B cell (primary cell): Measurements from ENCODE around the gene FAT3. TPM values are rescaled to one million over a fixed set of nuclear protein-coding genes. Genes with fewer than 3 reads are reported as not detected.

Experiments
- ATAC-seq: fragments of 200-7000 bp; cut with Tn5 transposase; one replicate; pipeline ENCODE4 v1.10.0; 2021; ENCODE audit warnings: low read depth, mild to moderate bottlenecking, moderate number of reproducible peaks, moderate library complexity
- CTCF ChIA-PET: fragments of 350-600 bp; sonication (Branson Sonifier 250); formaldehyde crosslinking; loops from one replicate; lab custom pipeline; 2021; ENCODE audit warnings: antibody characterized with exemption, inconsistent platforms; lab: Charles Lee
- POLR2A ChIA-PET: fragments of 350-600 bp; sonication (Branson Sonifier 250); formaldehyde crosslinking; loops from one replicate; lab custom pipeline; 2021; ENCODE audit warnings: antibody characterized with exemption; lab: Charles Lee
- DNase-seq: peaks from one replicate; pipeline ENCODE4 v3.0.0; 2013
- H2AFZ ChIP-seq: 2 replicates; pipeline ENCODE4 v1.6.1; 2012; ENCODE audit warnings: mild to moderate bottlenecking, low read depth, low read length; ENCODE audit not compliant: insufficient read depth, poor library complexity, severe bottlenecking
- H3K27ac ChIP-seq, 2 donors: 1 replicate in 1 of 2; 2 replicates in 1 of 2; pipeline ENCODE4 v1.5.1; 2012 to 2013; ENCODE audit warnings: low read length in 2 of 2, mild to moderate bottlenecking in 2 of 2, moderate library complexity in 1 of 2
- H3K27me3 ChIP-seq, 4 experiments: fragments of 200-600 bp in 1 of 4; sonication (generic) in 1 of 4; replicated peaks in 1 of 4; 1 replicate in 2 of 4; 2 replicates in 2 of 4; pipeline versions ENCODE4 v1.6.1 to v1.7.0; 2013 to 2016; ENCODE audit warnings: low read length in 3 of 4, mild to moderate bottlenecking in 2 of 4, mixed read lengths in 1 of 4, moderate library complexity in 1 of 4; ENCODE audit not compliant: insufficient read depth in 4 of 4, control insufficient read depth in 3 of 4; ENCODE audit errors: control extremely low read depth in 1 of 4
- H3K36me3 ChIP-seq, 2 experiments: replicated peaks in 1 of 2; 1 replicate in 1 of 2; 2 replicates in 1 of 2; pipeline versions ENCODE4 v1.6.1 to v1.7.1; 2013; ENCODE audit warnings: low read length in 1 of 2; ENCODE audit not compliant: insufficient read depth in 2 of 2, control insufficient read depth in 1 of 2; ENCODE audit errors: control extremely low read depth in 1 of 2, extremely low read depth in 1 of 2
- H3K4me1 ChIP-seq, 2 donors: fragments of 200-600 bp in 1 of 2; sonication (generic) in 1 of 2; 1 replicate in 1 of 2; 2 replicates in 1 of 2; pipeline versions ENCODE4 v1.5.1 to v1.6.1; 2013 to 2017; ENCODE audit warnings: low read length in 2 of 2; ENCODE audit not compliant: control insufficient read depth in 2 of 2, insufficient read depth in 2 of 2
- H3K4me2 ChIP-seq: replicated peaks from 2 replicates; pipeline ENCODE3; 2012; ENCODE audit warnings: mild to moderate bottlenecking, low read depth, low read length; ENCODE audit not compliant: poor library complexity, severe bottlenecking
- H3K4me3 ChIP-seq, 5 experiments: fragments of 200-600 bp in 1 of 5; sonication (generic) in 1 of 5; 1 replicate in 3 of 5; 2 replicates in 2 of 5; pipeline versions ENCODE4 v1.5.1 to v1.7.0; 2011 to 2016; ENCODE audit warnings: low read length in 4 of 5, mild to moderate bottlenecking in 4 of 5, low read depth in 2 of 5, control low read depth in 1 of 5, moderate library complexity in 1 of 5; ENCODE audit not compliant: insufficient read depth in 1 of 5; ENCODE audit errors: control extremely low read depth in 1 of 5, extremely low read depth in 1 of 5
- H3K79me2 ChIP-seq: fragments of 200-600 bp; sonication (generic); one replicate; pipeline ENCODE4 v1.6.0; 2016; ENCODE audit warnings: low read length; ENCODE audit not compliant: control insufficient read depth, insufficient read depth
- H3K9ac ChIP-seq: fragments of 200-600 bp; sonication (generic); 2 replicates; pipeline ENCODE4 v1.6.1; 2017; ENCODE audit warnings: mild to moderate bottlenecking, low read length, moderate library complexity
- H3K9me3 ChIP-seq, 3 donors: one replicate each; pipeline versions ENCODE4 v1.6.1 to v1.7.1; 2013; ENCODE audit warnings: low read length in 2 of 3; ENCODE audit not compliant: control insufficient read depth in 2 of 3, insufficient read depth in 1 of 3; ENCODE audit errors: control extremely low read depth in 1 of 3
- H4K20me1 ChIP-seq: 2 replicates; pipeline ENCODE4 v1.6.0; 2012; ENCODE audit warnings: mild to moderate bottlenecking, low read length; ENCODE audit not compliant: insufficient read depth, control insufficient read depth, poor library complexity, severe bottlenecking
- H3K27ac Mint-ChIP-seq: one replicate; pipeline ENCODE4 v1.8.0; 2021; ENCODE audit warnings: mixed read lengths
- H3K27me3 Mint-ChIP-seq: one replicate; pipeline ENCODE4 v1.8.0; 2021; ENCODE audit warnings: mixed read lengths
- H3K4me1 Mint-ChIP-seq: one replicate; pipeline ENCODE4 v1.8.0; 2021; ENCODE audit warnings: mixed read lengths
- H3K4me3 Mint-ChIP-seq: one replicate; pipeline ENCODE4 v1.8.0; 2021; ENCODE audit warnings: mixed read lengths
- H3K9me3 Mint-ChIP-seq: one replicate; pipeline ENCODE4 v1.8.0; 2022; ENCODE audit warnings: mixed read lengths; ENCODE audit not compliant: insufficient read depth
- CTCF ChIP-seq: fragments of 200-600 bp; IDR thresholded peaks from one replicate; pipeline ENCODE4 v1.8.0; 2022; ENCODE audit warnings: antibody characterized with exemption, mild to moderate bottlenecking
- EZH2 ChIP-seq: IDR thresholded peaks from 2 replicates; pipeline ENCODE4 v1.6.1; 2012; ENCODE audit warnings: borderline replicate concordance, low read depth, mild to moderate bottlenecking, moderate library complexity, low read length; ENCODE audit not compliant: insufficient read depth, poor library complexity, severe bottlenecking
- WGBS: methylation state at CpG from one replicate; pipeline ENCODE4 v1.1.5; 2013; ENCODE audit warnings: missing lambda C conversion rate; ENCODE audit not compliant: insufficient coverage; 5-methylcytosine and 5-hydroxymethylcytosine counted together
- intact Hi-C: fragments of 100-400 bp; cut with micrococcal nuclease; formaldehyde crosslinking; loops from one replicate; pipeline ENCODE4 v1.10.0; 2022
- polyA plus RNA-seq: library from polyadenylated mRNA; depleted of rRNA; stranded (reverse); fragments of >200 nt; gene quantifications from 2 replicates; pipeline ENCODE4 v1.2.3, GENCODE V29; 2012
- total RNA-seq, 2 donors: library from RNA; stranded (reverse); fragments of 120-200 nt in 1 of 2; gene quantifications; 1 replicate in 1 of 2; 2 replicates in 1 of 2; pipeline versions ENCODE4 v1.2.3 to v1.2.4, GENCODE V29; 2013 to 2022

Gene FAT3
- total and polyA plus RNA-seq, 2 donors (not counting 1 experiment from before 2014, with no cell fraction given) = not detected

GRCh38 chr11:92227959-92228935 lies 3.6 kb downstream of the FAT3 start:
- peaks cover 2% of the 10 kb centered on the region for H3K9me3 Mint-ChIP-seq
- Histone ChIP-seq H3K9ac (no peak overlapping the region), H2AFZ (no peak overlapping the region), H3K79me2 (no peaks in the 10 kb centered on the region), H3K4me3 (no peak overlapping the region), H4K20me1 (no peaks in the 10 kb centered on the region), H3K27ac (no peak overlapping the region), H3K4me1 (no peaks in the 10 kb centered on the region), H3K4me2 (no peak overlapping the region), H3K27me3 (peaks cover 0 to 34% (median 5%) of the 10 kb centered on the region in 4 experiments), H3K9me3 (peaks cover 0 to 16% (median 0%) of the 10 kb centered on the region in 3 donors), H3K36me3 (no peaks in the 10 kb centered on the region)
- H3K27ac Mint-ChIP-seq = no peak overlapping the region
- no peak for ATAC-seq
- intact Hi-C loops = no loop called here
- DNase-seq = no peak
- no peak overlapping the region for H3K4me3 Mint-ChIP-seq
- H3K4me1 Mint-ChIP-seq = no peaks in the 10 kb centered on the region
- ChIA-PET CTCF (no interaction called here), POLR2A (no interaction called here)
- no peak for TF ChIP-seq CTCF
- no peak for TF ChIP-seq EZH2
- peaks cover 45% of the 10 kb centered on the region for H3K27me3 Mint-ChIP-seq
- 83% methylated on average over 1 of the region's 6 CpGs for WGBS

DNA sequence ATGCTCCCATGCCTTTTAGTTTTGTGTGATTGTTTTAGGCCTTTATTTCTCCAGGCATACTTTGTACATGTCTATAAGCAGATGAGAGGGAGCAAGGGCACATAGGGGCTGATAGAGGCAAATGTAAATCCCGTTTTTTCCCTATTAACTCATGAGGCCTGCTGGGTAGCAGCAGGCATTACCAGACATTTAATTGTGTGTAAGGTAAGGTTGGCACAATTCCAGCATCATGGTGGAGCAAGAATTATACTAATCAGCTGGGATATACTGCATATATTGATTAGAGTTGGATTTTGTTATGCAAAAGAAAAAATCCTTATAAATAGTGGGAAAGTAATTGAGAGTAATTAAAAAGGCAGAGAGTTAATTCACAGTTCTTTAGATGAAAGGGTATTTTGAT lies 12.2 kb downstream of the FAT3 start:
- no peak overlapping the region for H3K27ac Mint-ChIP-seq

More for the DNA sequence above, 12.2 kb downstream of the FAT3 start:
- TF ChIP-seq EZH2 (no peak), CTCF (no peak)
- Histone ChIP-seq H3K27me3 (no peaks in the 10 kb centered on the region), H3K4me2 (no peak overlapping the region), H3K4me1 (no peaks in the 10 kb centered on the region), H3K36me3 (no peaks in the 10 kb centered on the region), H2AFZ (no peak overlapping the region), H3K9me3 (no peaks in the 10 kb centered on the region), H3K9ac (no peak overlapping the region), H4K20me1 (no peaks in the 10 kb centered on the region), H3K79me2 (no peaks in the 10 kb centered on the region), H3K4me3 (no peak overlapping the region), H3K27ac (no peak overlapping the region)
- H3K4me1 Mint-ChIP-seq = no peaks in the 10 kb centered on the region
- no peak for ATAC-seq
- H3K27me3 Mint-ChIP-seq = peaks cover 2% of the 10 kb centered on the region
- CTCF ChIA-PET = no interaction called here
- DNase-seq = no peak
- peaks cover 2% of the 10 kb centered on the region for H3K9me3 Mint-ChIP-seq
- POLR2A ChIA-PET = no interaction called here
- intact Hi-C loops = no loop called here
- no peak overlapping the region for H3K4me3 Mint-ChIP-seq
- no CpG with 5 or more reads among the region's 1 CpG for WGBS
